ENCODE data around the gene FYCO1. TPM values are rescaled to one million over a fixed set of nuclear protein-coding genes. Genes with fewer than 3 reads are reported as not detected.
"Not testable (repeated sequence)": the region's sequence is repeated elsewhere in the genome, so short reads cannot be mapped to it uniquely, and the experiment has no call there.

FYCO1 gene
- 4.2 TPM for polyA plus RNA-seq (2012; ENCODE audit: low read depth, missing spikeins)

DNA sequence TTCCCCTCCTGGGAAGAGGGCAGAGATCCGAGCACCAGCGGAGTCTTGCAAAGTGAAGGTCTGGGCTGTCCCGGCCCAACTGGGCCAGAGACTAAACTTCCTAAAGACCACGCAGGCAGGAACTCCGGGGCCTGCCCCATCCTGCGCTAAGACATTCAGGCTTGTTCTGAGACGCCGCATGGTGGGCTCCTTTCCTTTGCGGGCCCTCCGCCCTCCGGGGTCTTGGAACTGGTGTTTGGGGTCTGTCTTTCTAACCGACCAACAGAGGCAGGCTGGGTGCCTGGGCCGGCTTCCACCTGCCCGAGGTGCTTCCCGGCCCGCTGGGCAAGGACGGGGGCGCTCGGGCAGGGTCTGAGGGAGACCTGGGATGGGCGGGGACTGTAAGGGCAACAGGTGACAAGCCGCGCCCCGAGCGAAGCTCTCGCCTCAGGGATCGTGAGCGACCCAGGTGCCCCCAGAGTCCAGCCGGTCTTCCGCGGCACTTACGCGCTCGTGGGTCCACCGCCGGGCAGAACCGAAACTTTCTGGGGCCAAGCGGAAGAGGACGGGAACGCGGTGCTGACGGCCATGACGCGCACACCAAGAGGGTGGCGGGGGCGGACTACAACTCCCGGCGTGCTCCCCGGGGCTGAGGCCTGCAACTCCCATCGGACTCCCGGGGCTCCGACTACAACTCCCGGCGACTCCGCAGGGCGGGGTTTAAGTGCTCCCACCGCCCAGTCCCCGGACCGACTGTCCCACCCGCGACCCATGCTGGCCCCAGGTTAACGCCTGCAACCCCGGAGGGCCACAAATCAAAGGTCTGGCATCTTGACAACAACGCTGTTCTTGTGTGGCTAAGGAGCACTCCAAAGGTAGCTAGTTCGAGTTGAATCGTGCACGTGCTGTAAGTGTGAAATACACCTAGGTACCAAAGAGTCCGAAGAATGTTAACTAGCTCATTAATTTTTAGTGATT is at the start of gene FYCO1:
Gene FYCO1 (minus strand): TSS at position 589 of the 957 bp plus-strand sequence. CDS start 10,914 bp downstream, outside the sequence.
- FAIRE-seq, result peak; percentile 95
- TF ChIP-seq PAX5 (IDR thresholded peaks at IDR 0.05; ENCODE audit: insufficient read depth, low read length, severe bottlenecking) (no peak), TAF1 (IDR thresholded peaks at IDR 0.05; ENCODE audit: low read depth, low read length) (peak; percentile 73; the same call in 1 of the 2 replicates), SPI1 (IDR thresholded peaks at IDR 0.05; ENCODE audit: low read depth, low read length) (peak; percentile 62), POLR2A (IDR thresholded peaks at IDR 0.05; ENCODE audit: low read depth, low read length) (peak; percentile 65; the same call in 1 of the 2 replicates), POLR2AphosphoS5 (IDR thresholded peaks at IDR 0.05; ENCODE audit: low read depth, low read length) (no peak), POU2F2 (IDR thresholded peaks at IDR 0.05; ENCODE audit: low read depth, low read length) (no peak)
- DNase-seq (ENCODE audit: insufficient read length, low spot score), result peak; percentile 92

DNA sequence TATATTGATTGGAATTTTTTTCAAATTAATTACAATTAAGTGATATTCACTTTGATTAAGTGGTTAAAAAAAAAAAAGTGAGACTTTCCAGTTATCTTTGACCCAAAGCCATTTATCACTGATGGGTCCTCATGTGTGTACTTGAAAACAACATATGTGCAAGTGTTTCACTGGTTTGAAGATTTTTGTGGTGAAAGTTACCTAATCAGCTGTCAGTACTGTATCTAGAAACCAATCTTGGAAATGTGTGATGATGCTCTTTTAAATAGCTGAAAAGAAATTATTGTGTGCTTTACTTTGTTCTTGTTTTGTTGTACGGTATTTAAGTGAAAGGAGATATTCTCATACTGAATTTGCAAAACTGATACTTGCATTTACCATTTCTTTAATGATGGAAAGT is 43.3 kb upstream of the FYCO1 start:
- TF ChIP-seq POLR2A (IDR thresholded peaks at IDR 0.05; ENCODE audit: low read depth, low read length), result no peak
- no peak for TF ChIP-seq TAF1 (IDR thresholded peaks at IDR 0.05; ENCODE audit: low read depth, low read length)
- DNase-seq (ENCODE audit: insufficient read length, low spot score), result no peak
- no peak for FAIRE-seq

DNA sequence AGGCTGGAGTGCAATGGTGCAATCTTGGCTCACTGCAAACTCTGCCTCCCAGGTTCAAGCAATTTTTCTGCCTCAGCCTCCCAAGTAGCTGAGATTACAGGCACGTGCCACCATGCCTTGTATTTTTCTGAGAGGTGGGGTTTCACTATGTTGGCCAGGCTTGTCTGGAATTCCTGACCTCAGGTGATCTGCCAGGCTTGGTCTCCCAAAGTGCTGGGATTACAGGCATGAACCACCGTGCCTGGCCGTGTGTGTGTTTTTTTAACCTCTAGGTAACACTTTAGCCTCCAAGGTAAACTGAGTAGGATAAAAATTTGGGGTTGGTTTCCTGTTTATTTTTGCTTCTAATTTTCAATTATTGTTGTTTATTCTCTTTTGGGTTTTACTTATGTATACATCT is 42.4 kb upstream of the FYCO1 start:
- FAIRE-seq; DNase-seq (ENCODE audit: insufficient read length, low spot score): not testable (repeated sequence)

DNA sequence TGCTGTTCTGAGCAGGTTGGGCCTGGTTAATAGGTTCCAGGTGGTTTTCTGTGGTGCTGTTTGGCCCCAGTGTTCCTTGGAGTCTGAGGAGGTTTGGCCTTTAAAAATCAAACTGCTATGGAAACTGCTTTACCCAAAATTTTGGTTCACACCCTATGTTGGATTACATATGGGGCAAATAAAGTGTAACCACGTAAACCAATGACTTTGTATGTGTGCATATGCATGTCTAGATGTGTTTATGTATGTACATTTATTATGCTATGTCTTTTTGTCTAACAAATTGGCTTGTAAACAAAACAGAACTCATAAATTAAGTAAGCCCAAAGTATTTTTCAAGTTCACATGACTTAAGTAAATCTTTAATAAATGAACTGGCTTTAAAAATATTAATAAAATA is 40.6 kb upstream of the FYCO1 start:
- FAIRE-seq (no peak), DNase-seq (ENCODE audit: insufficient read length, low spot score) (no peak)
- TF ChIP-seq POLR2A (IDR thresholded peaks at IDR 0.05; ENCODE audit: low read depth, low read length), result no peak
- no peak for TF ChIP-seq SPI1 (IDR thresholded peaks at IDR 0.05; ENCODE audit: low read depth, low read length)
- TF ChIP-seq POU2F2 (IDR thresholded peaks at IDR 0.05; ENCODE audit: low read depth, low read length), result no peak
- no peak for TF ChIP-seq PAX5 (IDR thresholded peaks at IDR 0.05; ENCODE audit: insufficient read depth, low read length, severe bottlenecking)
- TF ChIP-seq POLR2AphosphoS5 (IDR thresholded peaks at IDR 0.05; ENCODE audit: low read depth, low read length), result no peak
- TF ChIP-seq TAF1 (IDR thresholded peaks at IDR 0.05; ENCODE audit: low read depth, low read length), result no peak

DNA sequence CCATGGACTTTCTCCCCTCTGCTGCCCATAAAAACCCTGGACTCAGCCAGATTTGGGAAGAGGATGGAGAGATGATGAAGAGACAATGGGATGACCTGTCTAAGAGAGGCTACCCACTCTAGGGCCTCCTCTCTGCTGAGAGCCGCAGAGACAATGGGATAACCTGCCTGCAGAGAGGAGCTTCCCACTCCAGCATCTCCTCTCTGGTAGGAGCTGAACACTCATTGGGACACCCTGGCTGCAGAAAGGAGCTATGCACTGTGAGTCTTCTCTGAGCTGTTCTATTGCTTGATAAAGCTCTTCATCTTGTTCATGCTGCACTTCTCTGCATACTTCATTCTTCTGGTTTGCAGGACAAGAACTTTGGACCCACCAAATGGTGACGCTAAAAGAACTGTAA is 36.1 kb upstream of the FYCO1 start:
- DNase-seq (ENCODE audit: insufficient read length, low spot score), result no peak
- no peak for FAIRE-seq
- TF ChIP-seq POLR2A (IDR thresholded peaks at IDR 0.05; ENCODE audit: low read depth, low read length) (no peak), POU2F2 (IDR thresholded peaks at IDR 0.05; ENCODE audit: low read depth, low read length) (no peak), PAX5 (IDR thresholded peaks at IDR 0.05; ENCODE audit: insufficient read depth, low read length, severe bottlenecking) (no peak), POLR2AphosphoS5 (IDR thresholded peaks at IDR 0.05; ENCODE audit: low read depth, low read length) (no peak), TAF1 (IDR thresholded peaks at IDR 0.05; ENCODE audit: low read depth, low read length) (no peak), SPI1 (IDR thresholded peaks at IDR 0.05; ENCODE audit: low read depth, low read length) (no peak)

DNA sequence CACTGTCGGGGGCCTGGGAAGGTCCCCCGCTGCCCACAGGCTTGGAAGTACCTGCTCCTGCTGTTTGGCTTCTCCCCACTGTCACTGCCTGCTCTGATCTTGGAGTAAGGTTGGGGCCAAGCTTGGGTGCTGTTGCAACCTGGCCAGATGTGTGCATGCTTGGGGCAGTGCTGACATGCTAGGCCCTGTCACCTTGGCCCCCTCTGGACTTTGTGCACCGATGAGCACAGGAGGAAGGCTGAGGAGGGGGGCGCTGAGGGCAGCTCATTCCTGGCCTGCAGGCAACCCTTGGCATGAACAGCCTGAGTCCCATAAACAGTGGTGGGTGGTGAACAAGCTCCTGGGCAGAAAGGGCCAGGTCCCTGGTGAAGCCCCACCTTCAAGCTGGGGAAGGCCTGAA is 35.6 kb upstream of the FYCO1 start:
- no peak for TF ChIP-seq POU2F2 (IDR thresholded peaks at IDR 0.05; ENCODE audit: low read depth, low read length)
- no peak for TF ChIP-seq PAX5 (IDR thresholded peaks at IDR 0.05; ENCODE audit: insufficient read depth, low read length, severe bottlenecking)
- TF ChIP-seq POLR2AphosphoS5 (IDR thresholded peaks at IDR 0.05; ENCODE audit: low read depth, low read length), result no peak
- no peak for TF ChIP-seq SPI1 (IDR thresholded peaks at IDR 0.05; ENCODE audit: low read depth, low read length)
- no peak for TF ChIP-seq POLR2A (IDR thresholded peaks at IDR 0.05; ENCODE audit: low read depth, low read length)
- no peak for TF ChIP-seq TAF1 (IDR thresholded peaks at IDR 0.05; ENCODE audit: low read depth, low read length)
- DNase-seq (ENCODE audit: insufficient read length, low spot score) (no peak), FAIRE-seq (no peak)

DNA sequence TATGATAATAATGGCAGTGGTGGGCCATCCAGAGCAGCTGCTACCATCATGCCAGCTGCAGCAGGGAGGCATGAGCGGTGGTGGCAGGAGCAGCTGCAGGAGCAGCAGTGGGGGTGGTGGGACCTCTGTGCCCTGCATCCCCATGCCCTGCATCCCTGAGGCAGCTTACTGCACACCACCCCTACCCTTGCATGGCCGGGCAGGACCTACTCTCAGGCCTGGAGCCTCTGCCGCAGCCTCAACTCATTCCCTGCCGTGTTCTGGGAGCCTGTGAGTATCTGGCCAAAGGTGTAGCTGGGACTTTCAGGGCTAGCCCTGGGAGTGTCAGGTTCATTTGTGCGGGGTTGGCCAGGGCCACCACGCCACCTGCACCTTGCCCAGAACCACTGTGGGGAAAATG is 35.0 kb upstream of the FYCO1 start:
- no peak for FAIRE-seq
- no peak for DNase-seq (ENCODE audit: insufficient read length, low spot score)
- TF ChIP-seq POLR2AphosphoS5 (IDR thresholded peaks at IDR 0.05; ENCODE audit: low read depth, low read length) (no peak), POU2F2 (IDR thresholded peaks at IDR 0.05; ENCODE audit: low read depth, low read length) (no peak), SPI1 (IDR thresholded peaks at IDR 0.05; ENCODE audit: low read depth, low read length) (no peak), PAX5 (IDR thresholded peaks at IDR 0.05; ENCODE audit: insufficient read depth, low read length, severe bottlenecking) (no peak), TAF1 (IDR thresholded peaks at IDR 0.05; ENCODE audit: low read depth, low read length) (no peak), POLR2A (IDR thresholded peaks at IDR 0.05; ENCODE audit: low read depth, low read length) (no peak)

DNA sequence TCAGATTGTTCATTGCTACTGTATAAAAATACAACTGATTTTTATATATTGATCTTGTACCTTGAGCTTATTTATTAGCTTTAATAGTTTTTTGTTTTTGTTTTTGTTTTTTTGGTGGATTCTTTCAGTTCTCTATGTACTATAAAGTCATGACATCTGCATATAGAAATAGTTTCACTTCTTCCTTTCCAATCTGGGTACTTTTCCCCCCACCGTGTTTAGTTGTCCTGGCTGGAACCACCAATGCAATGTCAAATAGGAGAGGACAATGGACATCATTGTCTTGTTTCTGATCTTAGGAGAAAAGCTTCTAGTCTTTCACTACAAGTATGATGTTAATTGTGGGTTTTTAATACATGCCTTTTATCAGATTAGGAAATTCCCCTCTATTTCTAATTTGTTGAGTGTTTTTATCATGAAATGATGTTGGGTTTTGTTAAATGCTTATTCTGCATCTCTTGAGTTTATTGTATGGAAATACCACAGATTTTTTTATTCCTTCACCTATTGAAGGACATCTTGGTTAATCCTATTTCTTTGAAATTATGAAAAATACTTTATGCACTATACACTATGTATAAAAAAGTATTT is 34.4 kb upstream of the FYCO1 start:
- DNase-seq (ENCODE audit: insufficient read length, low spot score) (no peak), FAIRE-seq (no peak)
- no peak for TF ChIP-seq POLR2A (IDR thresholded peaks at IDR 0.05; ENCODE audit: low read depth, low read length)
- TF ChIP-seq SPI1 (IDR thresholded peaks at IDR 0.05; ENCODE audit: low read depth, low read length), result peak; percentile 93
- TF ChIP-seq POU2F2 (IDR thresholded peaks at IDR 0.05; ENCODE audit: low read depth, low read length), result no peak

DNA sequence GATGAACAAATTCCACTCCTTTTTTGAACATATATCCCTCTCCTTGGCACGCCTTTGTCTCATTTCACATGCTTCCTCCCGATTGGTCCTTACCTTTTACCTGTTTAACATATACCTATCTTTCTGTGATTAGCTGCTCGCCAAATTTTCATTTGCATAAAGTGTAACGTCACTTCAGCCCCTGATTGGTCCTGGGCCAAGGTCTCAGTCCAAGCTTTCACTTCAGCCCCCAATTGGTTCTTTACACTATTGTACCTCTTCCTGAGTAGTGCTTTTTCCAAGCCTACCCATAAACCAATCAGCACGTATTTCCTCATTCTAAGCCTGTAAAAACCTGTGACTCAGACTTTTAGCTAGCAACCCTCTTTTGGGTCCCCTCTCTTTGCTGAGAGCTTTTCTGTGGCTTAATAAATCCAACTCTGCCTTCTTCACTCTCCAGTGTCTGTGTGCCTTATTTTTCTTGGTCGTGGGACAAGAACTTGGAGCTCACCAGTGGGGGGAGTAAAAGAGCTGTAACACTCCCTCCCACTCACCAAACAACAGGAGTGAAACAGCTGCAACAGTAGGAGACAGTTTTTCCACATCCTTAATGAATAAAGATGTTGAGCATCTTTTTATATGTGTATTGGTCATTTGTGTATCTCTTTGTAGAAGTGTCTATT is 32.2 kb upstream of the FYCO1 start:
- TF ChIP-seq POU2F2 (IDR thresholded peaks at IDR 0.05; ENCODE audit: low read depth, low read length) (no peak), SPI1 (IDR thresholded peaks at IDR 0.05; ENCODE audit: low read depth, low read length) (no peak), POLR2AphosphoS5 (IDR thresholded peaks at IDR 0.05; ENCODE audit: low read depth, low read length) (no peak), TAF1 (IDR thresholded peaks at IDR 0.05; ENCODE audit: low read depth, low read length) (no peak), POLR2A (IDR thresholded peaks at IDR 0.05; ENCODE audit: low read depth, low read length) (no peak), PAX5 (IDR thresholded peaks at IDR 0.05; ENCODE audit: insufficient read depth, low read length, severe bottlenecking) (no peak)
- FAIRE-seq (no peak), DNase-seq (ENCODE audit: insufficient read length, low spot score) (no peak)
